SHP77 treated with DMSO at 0.1 percent for 48 hours (cell line): ENCODE measurements around the gene KIF26B.

Experiments
- DNase-seq: peaks from one replicate; lab custom pipeline; 2025; lab: John Stamatoyannopoulos, UW

Gene KIF26B

GRCh38 chr1:245751726-245752470, 597.1 kb downstream of the KIF26B start:
- DNase-seq = no peak

GRCh38 chr1:245752561-245752960, 597.8 kb downstream of the KIF26B start:
- no peak for DNase-seq

- no peak for DNase-seq
Observed at GRCh38 chr1:245753807-245754206, 599.0 kb downstream of the KIF26B start.

- no peak for DNase-seq
Observed at GRCh38 chr1:245754463-245754961, 599.7 kb downstream of the KIF26B start.
